Skeletal muscle tissue (tissue), 4 donors: ENCODE data around the gene TEKT1. TPM values are rescaled to one million over a fixed set of nuclear protein-coding genes. Genes with fewer than 3 reads are reported as not detected.
"Not testable (repeated sequence)": the region's sequence is repeated elsewhere in the genome, so short reads cannot be mapped to it uniquely, and the experiment has no call there.

Experiments used
- H3K27ac ChIP-seq: one replicate; pipeline ENCODE4 v1.7.0; 2013; ENCODE audit warnings: mild to moderate bottlenecking, low read depth, low read length, inconsistent platforms
- H3K27me3 ChIP-seq, 3 donors: one replicate each; pipeline ENCODE4 v1.7.0; 2013; ENCODE audit warnings: low read length in 3 of 3; ENCODE audit not compliant: control insufficient read depth in 3 of 3, insufficient read depth in 3 of 3
- H3K36me3 ChIP-seq, 3 donors: one replicate each; pipeline ENCODE4 v1.7.0; 2013; ENCODE audit warnings: low read length in 3 of 3; ENCODE audit not compliant: control insufficient read depth in 3 of 3, insufficient read depth in 3 of 3
- H3K4me1 ChIP-seq, 3 donors: one replicate each; pipeline ENCODE4 v1.7.0; 2013; ENCODE audit warnings: low read length in 3 of 3, mild to moderate bottlenecking in 3 of 3; ENCODE audit not compliant: control insufficient read depth in 3 of 3, insufficient read depth in 3 of 3
- H3K4me3 ChIP-seq, 3 donors: one replicate each; pipeline ENCODE4 v1.7.0; 2013; ENCODE audit warnings: low read length in 3 of 3
- H3K9ac ChIP-seq, 3 donors: one replicate each; pipeline ENCODE4 v1.7.0; 2013; ENCODE audit warnings: low read length in 3 of 3, mild to moderate bottlenecking in 3 of 3, moderate library complexity in 2 of 3, low read depth in 1 of 3
- H3K9me3 ChIP-seq, 3 donors: one replicate each; pipeline ENCODE4 v1.7.0; 2013; ENCODE audit warnings: low read length in 3 of 3; ENCODE audit not compliant: control insufficient read depth in 3 of 3
- total RNA-seq: library from RNA; depleted of rRNA; stranded (reverse); fragments of >200 nt; gene quantifications from one replicate; pipeline ENCODE4 v1.2.3, GENCODE V29; 2014
- donor health status: Osteomylitis.

TEKT1 gene
- total RNA-seq, 1 donor from 2014 or later: not detected

- Histone ChIP-seq H3K4me1 (peaks cover 0 to under 1% (median 0%) of the 10 kb centered on the region in 3 donors), H3K27me3 (peaks cover 0 to 17% (median 10%) of the 10 kb centered on the region in 3 donors)
These were observed 25.8 kb upstream of the TEKT1 start for GRCh38 chr17:6857336-6857735.

GRCh38 chr17:6856051-6856450 is 24.5 kb upstream of the TEKT1 start:
- peaks cover 0 to 17% (median 10%) of the 10 kb centered on the region in 3 donors for H3K27me3 ChIP-seq
- no peak overlapping the region for H3K9ac ChIP-seq

More at GRCh38 chr17:6857336-6857735, 25.8 kb upstream of the TEKT1 start:
- no peak overlapping the region for H3K9ac ChIP-seq
- no peaks in the 10 kb centered on the region for H3K9me3 ChIP-seq
- H3K27ac ChIP-seq: no peak overlapping the region
- H3K4me3 ChIP-seq: no peak overlapping the region
- no peaks in the 10 kb centered on the region for H3K36me3 ChIP-seq

GRCh38 chr17:6853764-6854442 is 22.4 kb upstream of the TEKT1 start:
- Histone ChIP-seq H3K4me1 (no peaks in the 10 kb centered on the region), H3K9ac (no peak overlapping the region), H3K36me3 (no peaks in the 10 kb centered on the region), H3K9me3 (no peaks in the 10 kb centered on the region), H3K27me3 (peaks cover 0 to 21% (median 16%) of the 10 kb centered on the region in 3 donors), H3K4me3 (no peak overlapping the region), H3K27ac (no peak overlapping the region)

More at GRCh38 chr17:6856051-6856450, 24.5 kb upstream of the TEKT1 start:
- no peak overlapping the region for H3K4me3 ChIP-seq
- H3K27ac ChIP-seq: no peak overlapping the region
- no peaks in the 10 kb centered on the region for H3K36me3 ChIP-seq
- H3K9me3 ChIP-seq: no peaks in the 10 kb centered on the region
- no peaks in the 10 kb centered on the region for H3K4me1 ChIP-seq

- peaks cover 0 to 12% (median 8%) of the 10 kb centered on the region in 3 donors for H3K27me3 ChIP-seq
- not testable (repeated sequence) for H3K9me3 ChIP-seq, H3K4me1 ChIP-seq, H3K4me3 ChIP-seq, H3K36me3 ChIP-seq, H3K9ac ChIP-seq, H3K27ac ChIP-seq
These were observed 17.1 kb upstream of the TEKT1 start for GRCh38 chr17:6848545-6849179.

GRCh38 chr17:6846138-6846537 is 14.6 kb upstream of the TEKT1 start:
- H3K4me3 ChIP-seq, H3K36me3 ChIP-seq: not testable (repeated sequence)

GRCh38 chr17:6844406-6844805 is 12.9 kb upstream of the TEKT1 start:
- H3K4me3 ChIP-seq, H3K9ac ChIP-seq, H3K4me1 ChIP-seq, H3K27ac ChIP-seq, H3K9me3 ChIP-seq, H3K36me3 ChIP-seq: not testable (repeated sequence)
- peaks cover 0 to 16% (median 12%) of the 10 kb centered on the region in 3 donors for H3K27me3 ChIP-seq

More at GRCh38 chr17:6846138-6846537, 14.6 kb upstream of the TEKT1 start:
- H3K9ac ChIP-seq, H3K4me1 ChIP-seq, H3K9me3 ChIP-seq, H3K27ac ChIP-seq: not testable (repeated sequence)
- peaks cover 0 to 15% (median 13%) of the 10 kb centered on the region in 3 donors for H3K27me3 ChIP-seq

GRCh38 chr17:6843241-6843880 is 11.8 kb upstream of the TEKT1 start:
- H3K27me3 ChIP-seq: peaks cover 0 to 8% (median 6%) of the 10 kb centered on the region in 3 donors
- no peak overlapping the region for H3K9ac ChIP-seq
- H3K27ac ChIP-seq: no peak overlapping the region
- no peak overlapping the region for H3K4me3 ChIP-seq
- peaks cover 0 to 4% (median 0%) of the 10 kb centered on the region in 3 donors for H3K4me1 ChIP-seq
- no peaks in the 10 kb centered on the region for H3K9me3 ChIP-seq
- H3K36me3 ChIP-seq: no peaks in the 10 kb centered on the region

- not testable (repeated sequence) for H3K36me3 ChIP-seq, H3K9ac ChIP-seq, H3K4me1 ChIP-seq, H3K27ac ChIP-seq, H3K4me3 ChIP-seq, H3K9me3 ChIP-seq
- peaks cover 5 to 12% (median 6%) of the 10 kb centered on the region in 3 donors for H3K27me3 ChIP-seq
These were observed 10.2 kb upstream of the TEKT1 start for GRCh38 chr17:6841769-6842168.

- Histone ChIP-seq H3K4me1 (peaks cover 0 to 4% (median 2%) of the 10 kb centered on the region in 3 donors), H3K4me3 (no peak overlapping the region), H3K9ac (no peak overlapping the region), H3K27me3 (peaks cover 23 to 33% (median 32%) of the 10 kb centered on the region in 3 donors), H3K36me3 (no peaks in the 10 kb centered on the region), H3K27ac (no peak overlapping the region), H3K9me3 (no peaks in the 10 kb centered on the region)
These were observed 1.0 kb downstream of the TEKT1 start for GRCh38 chr17:6830383-6830986.
